ENCODE data around the gene MYH15.
"Not testable (repeated sequence)": the region's sequence is repeated elsewhere in the genome, so short reads cannot be mapped to it uniquely, and the experiment has no call there.

MYH15 gene

DNA sequence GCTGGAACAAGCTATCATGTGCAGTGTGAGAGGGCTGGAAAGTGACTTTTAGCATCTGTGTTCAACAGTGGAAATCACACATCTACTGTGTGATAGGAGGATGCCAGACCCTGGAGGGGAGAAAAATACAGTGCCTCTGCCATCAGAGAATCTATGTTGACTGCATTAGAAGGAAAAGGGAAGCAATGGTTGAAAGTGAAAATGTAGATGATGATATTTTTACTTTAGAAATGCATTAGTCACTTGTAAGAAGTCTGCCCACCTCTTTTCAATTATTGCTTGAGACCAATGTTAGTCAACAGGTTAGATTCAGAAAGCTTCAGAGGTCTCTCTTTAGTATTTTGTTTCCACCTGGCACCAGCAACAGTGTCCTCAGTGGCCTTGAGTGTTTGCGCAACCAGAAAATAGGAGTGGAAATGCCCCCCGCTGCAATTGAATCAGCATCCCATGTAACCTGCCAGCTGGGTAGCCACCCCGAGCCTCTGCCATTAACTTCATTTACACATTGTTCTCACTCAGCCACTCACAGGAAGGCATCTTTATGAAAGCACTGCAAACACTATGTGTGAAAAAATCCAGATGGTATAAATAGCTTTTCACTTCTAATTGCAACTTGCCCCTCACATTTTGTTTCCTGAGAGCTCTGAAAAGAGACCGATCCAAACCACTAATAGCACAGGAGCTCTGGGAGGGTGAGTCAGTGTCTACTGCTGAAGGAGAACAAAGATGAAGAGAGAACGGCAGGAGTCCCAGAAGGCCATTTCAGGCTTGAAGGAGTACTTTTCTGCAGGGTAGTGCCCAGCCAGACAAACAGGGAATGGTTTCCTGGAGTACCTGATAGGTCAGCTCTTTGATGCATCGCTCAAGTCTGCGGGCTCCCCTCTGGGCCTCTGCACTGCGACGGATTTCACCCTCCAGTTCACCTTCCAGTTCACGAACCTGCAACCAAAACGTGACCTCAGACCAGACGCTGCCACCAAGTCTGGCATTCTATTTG is 122.0 kb downstream of the MYH15 start:
- Histone ChIP-seq H3K9ac (ENCODE audit: low read length) (no peak overlapping the region), H3K27me3 (ENCODE audit: control insufficient read depth, insufficient read depth, low read length) (no peaks in the 10 kb centered on the region), H3K4me3 (ENCODE audit: low read length) (no peak overlapping the region), H3K4me1 (ENCODE audit: control insufficient read depth, insufficient read depth, low read length) (no peaks in the 10 kb centered on the region), H3K27ac (ENCODE audit: low read depth, low read length) (no peak overlapping the region), H3K36me3 (ENCODE audit: control insufficient read depth, insufficient read depth, low read length) (no peaks in the 10 kb centered on the region)

DNA sequence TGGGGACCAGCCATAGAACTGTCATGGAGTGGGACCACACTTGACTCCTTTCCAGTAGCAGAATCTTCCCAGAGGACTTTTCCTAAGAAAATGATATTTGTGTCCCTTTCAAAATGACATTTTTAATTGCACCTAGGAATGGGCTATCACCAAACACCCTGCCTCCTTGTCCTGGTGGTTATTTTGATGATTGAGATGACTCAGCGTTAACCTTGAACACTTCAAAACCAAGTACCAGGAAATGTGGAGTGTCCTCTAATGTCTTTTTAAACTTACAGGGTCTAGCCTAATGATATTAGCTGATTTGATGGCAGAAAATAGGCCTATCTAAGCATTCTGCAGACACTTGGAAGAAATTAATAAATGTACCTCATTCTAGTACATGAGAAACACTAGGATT is 123.3 kb downstream of the MYH15 start:
- H3K27me3 ChIP-seq (ENCODE audit: control insufficient read depth, insufficient read depth, low read length): no peaks in the 10 kb centered on the region
- H3K4me1 ChIP-seq (ENCODE audit: control insufficient read depth, insufficient read depth, low read length): no peaks in the 10 kb centered on the region
- no peaks in the 10 kb centered on the region for H3K36me3 ChIP-seq (ENCODE audit: control insufficient read depth, insufficient read depth, low read length)
- H3K4me3 ChIP-seq (ENCODE audit: low read length): no peak overlapping the region
- H3K9ac ChIP-seq (ENCODE audit: low read length): no peak overlapping the region
- no peak overlapping the region for H3K27ac ChIP-seq (ENCODE audit: low read depth, low read length)

DNA sequence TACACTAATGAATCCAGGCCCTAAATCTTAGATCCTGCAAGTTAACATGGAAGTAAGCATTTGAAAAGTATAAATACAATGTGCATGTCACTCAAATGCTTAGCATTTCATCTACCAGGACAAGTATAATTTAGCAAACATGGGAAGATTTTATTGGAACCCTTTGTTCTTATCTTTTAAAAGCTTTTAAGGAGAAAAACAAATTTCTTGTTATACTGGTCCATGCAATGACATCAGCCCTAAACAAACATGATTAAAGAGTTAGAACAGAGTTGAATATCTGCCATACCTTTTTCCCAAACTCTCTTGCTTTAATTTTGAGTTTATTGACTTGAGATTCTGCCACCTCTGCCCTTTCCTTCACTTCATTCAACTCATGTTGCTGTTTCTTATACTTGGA is 127.1 kb downstream of the MYH15 start:
- H3K9ac ChIP-seq (ENCODE audit: low read length): no peak overlapping the region
- no peaks in the 10 kb centered on the region for H3K27me3 ChIP-seq (ENCODE audit: control insufficient read depth, insufficient read depth, low read length)
- no peak overlapping the region for H3K4me3 ChIP-seq (ENCODE audit: low read length)
- no peaks in the 10 kb centered on the region for H3K36me3 ChIP-seq (ENCODE audit: control insufficient read depth, insufficient read depth, low read length)
- no peak overlapping the region for H3K27ac ChIP-seq (ENCODE audit: low read depth, low read length)
- no peaks in the 10 kb centered on the region for H3K4me1 ChIP-seq (ENCODE audit: control insufficient read depth, insufficient read depth, low read length)

DNA sequence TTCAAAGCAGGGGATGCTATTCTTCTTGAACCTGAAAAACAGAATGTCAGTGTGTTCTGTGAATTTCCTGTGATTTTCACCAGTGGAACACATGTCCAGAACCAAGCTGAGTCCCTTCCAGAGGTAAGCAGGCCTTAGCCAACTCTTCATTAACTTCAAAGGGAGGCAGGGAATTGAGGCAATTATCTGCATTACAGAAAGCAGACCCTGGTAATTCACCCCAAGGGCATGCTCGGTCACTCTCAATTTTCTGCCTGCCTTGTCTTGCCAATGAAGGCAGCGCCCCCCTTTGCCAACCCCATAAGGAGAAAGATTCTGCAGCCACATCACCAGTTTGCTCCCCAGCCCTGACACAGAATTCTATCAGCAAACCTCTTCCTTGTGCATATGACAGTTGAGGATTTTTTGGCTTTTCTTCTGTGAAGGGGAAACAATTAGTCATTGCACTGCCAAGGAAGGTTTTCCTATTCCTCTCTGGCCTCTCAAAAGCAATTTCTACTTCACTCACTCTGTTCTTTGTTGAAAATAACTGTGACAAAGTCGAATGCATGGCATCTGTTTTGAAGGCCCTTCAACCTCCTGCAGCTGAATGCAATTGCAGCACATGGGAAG is 128.8 kb downstream of the MYH15 start:
- Histone ChIP-seq H3K9ac (ENCODE audit: low read length) (no peak overlapping the region), H3K27me3 (ENCODE audit: control insufficient read depth, insufficient read depth, low read length) (no peaks in the 10 kb centered on the region), H3K36me3 (ENCODE audit: control insufficient read depth, insufficient read depth, low read length) (no peaks in the 10 kb centered on the region), H3K4me1 (ENCODE audit: control insufficient read depth, insufficient read depth, low read length) (no peaks in the 10 kb centered on the region), H3K4me3 (ENCODE audit: low read length) (no peak overlapping the region), H3K27ac (ENCODE audit: low read depth, low read length) (no peak overlapping the region)

DNA sequence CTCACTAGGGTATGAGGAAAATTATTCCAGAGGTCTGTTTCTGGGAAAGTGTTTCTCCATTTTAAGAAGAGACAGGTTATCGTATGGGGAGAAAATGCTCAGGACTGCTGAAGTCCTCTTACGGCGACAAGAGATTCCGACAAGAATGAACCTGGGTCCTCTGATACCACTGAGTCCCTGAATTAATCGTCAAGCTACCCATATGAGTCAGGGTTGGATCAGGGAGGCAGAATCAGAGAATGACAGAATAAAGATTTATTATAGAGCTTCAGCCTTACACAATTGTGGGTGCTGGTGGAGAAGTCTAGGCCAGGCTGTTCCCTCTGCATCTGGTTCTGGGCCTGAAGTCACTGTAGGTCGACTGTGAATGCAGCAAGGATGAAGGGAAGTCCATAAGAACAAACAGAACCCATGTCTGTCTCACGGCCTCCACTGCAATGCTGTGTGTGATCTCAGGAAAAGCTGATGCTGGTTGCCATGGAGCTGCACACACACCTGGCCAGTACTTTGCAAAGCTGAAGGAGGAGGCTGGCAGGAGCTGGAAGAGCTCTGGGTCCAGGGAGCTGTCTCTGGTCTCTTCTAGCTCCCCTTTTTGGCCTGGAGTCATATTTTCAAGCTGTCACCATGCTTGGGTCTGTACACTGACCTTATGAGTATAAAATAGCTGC is 130.1 kb downstream of the MYH15 start:
- Histone ChIP-seq H3K4me3 (ENCODE audit: low read length) (no peak overlapping the region), H3K36me3 (ENCODE audit: control insufficient read depth, insufficient read depth, low read length) (no peaks in the 10 kb centered on the region), H3K27ac (ENCODE audit: low read depth, low read length) (no peak overlapping the region), H3K27me3 (ENCODE audit: control insufficient read depth, insufficient read depth, low read length) (no peaks in the 10 kb centered on the region), H3K9ac (ENCODE audit: low read length) (no peak overlapping the region), H3K4me1 (ENCODE audit: control insufficient read depth, insufficient read depth, low read length) (no peaks in the 10 kb centered on the region)

DNA sequence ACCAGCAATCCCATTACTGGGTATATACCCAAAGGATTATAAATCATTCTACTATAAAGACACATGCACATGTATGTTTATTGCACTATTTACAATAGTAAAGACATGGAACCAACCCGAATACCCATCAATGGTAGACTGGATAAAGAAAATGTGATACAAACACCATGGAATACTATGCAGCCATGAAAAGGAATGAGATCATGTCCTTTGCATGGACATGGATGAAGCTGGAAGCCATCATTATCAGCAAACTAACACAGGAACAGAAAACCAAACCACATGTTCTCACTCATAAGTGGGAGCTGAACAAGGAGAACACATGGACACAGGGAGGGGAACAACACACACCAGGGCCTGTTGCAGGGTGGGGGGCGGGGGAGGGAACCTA is 131.4 kb downstream of the MYH15 start:
- H3K27me3 ChIP-seq (ENCODE audit: control insufficient read depth, insufficient read depth, low read length); H3K4me1 ChIP-seq (ENCODE audit: control insufficient read depth, insufficient read depth, low read length); H3K36me3 ChIP-seq (ENCODE audit: control insufficient read depth, insufficient read depth, low read length); H3K4me3 ChIP-seq (ENCODE audit: low read length); H3K9ac ChIP-seq (ENCODE audit: low read length); H3K27ac ChIP-seq (ENCODE audit: low read depth, low read length): not testable (repeated sequence)

DNA sequence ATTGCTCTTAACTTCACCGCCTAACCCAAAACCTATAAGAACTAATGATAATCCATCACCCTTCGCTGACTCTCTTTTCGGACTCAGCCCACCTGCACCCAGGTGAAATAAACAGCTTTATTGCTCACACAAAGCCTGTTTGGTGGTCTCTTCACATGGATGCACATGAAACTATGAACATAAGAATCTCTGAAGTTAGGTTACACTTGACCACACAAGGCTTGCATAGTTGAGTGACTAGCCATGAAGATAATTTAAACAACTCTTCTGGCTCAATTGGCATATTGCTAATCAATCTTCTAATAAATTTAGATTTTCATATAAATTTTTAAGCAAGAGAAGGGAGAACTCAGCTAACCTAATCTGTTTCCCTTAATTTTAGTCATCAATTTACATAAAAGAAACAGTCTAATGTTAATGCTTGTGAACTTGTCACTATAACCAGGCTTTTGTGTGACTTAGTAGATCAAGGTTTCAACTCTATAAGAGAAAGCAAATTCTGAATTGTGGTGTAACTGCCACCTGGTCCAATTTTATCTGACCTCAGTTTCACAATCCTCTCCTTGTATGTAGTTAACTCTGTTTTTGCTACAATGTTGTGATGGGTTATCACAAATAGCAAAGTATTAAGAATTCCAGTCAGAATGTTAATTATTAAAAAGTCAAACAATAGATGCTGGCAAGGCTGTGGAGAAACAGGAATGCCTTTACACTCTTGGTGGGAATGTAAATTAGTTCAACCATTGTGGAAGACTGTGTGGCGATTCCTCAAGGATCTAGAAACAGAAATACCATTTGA is 132.0 kb downstream of the MYH15 start:
- H3K9ac ChIP-seq (ENCODE audit: low read length): no peak overlapping the region
- no peaks in the 10 kb centered on the region for H3K27me3 ChIP-seq (ENCODE audit: control insufficient read depth, insufficient read depth, low read length)
- no peak overlapping the region for H3K4me3 ChIP-seq (ENCODE audit: low read length)
- H3K27ac ChIP-seq (ENCODE audit: low read depth, low read length): no peak overlapping the region
- H3K36me3 ChIP-seq (ENCODE audit: control insufficient read depth, insufficient read depth, low read length): no peaks in the 10 kb centered on the region
- H3K4me1 ChIP-seq (ENCODE audit: control insufficient read depth, insufficient read depth, low read length): no peaks in the 10 kb centered on the region

DNA sequence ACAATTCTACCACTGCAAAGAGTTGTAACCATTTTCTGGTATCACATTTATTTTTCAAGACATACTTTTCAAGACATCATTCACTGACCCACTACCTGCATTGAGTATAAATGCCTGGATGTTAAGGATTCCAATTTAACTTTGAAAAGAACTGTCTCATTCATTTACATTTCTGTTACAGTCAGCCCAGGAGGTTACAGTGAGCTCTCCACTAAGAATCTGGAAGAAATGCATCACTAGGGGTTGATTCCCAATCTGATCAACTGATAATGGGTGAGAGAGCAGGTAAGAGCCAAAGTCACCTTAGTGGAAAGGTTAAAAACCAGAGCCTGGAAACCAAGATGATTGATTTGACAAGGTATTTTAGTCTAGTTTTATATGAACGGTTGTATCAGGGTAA is 133.0 kb downstream of the MYH15 start:
- no peaks in the 10 kb centered on the region for H3K36me3 ChIP-seq (ENCODE audit: control insufficient read depth, insufficient read depth, low read length)
- H3K4me1 ChIP-seq (ENCODE audit: control insufficient read depth, insufficient read depth, low read length): no peaks in the 10 kb centered on the region
- H3K27me3 ChIP-seq (ENCODE audit: control insufficient read depth, insufficient read depth, low read length): no peaks in the 10 kb centered on the region
- no peak overlapping the region for H3K27ac ChIP-seq (ENCODE audit: low read depth, low read length)
- no peak overlapping the region for H3K9ac ChIP-seq (ENCODE audit: low read length)
- H3K4me3 ChIP-seq (ENCODE audit: low read length): no peak overlapping the region

DNA sequence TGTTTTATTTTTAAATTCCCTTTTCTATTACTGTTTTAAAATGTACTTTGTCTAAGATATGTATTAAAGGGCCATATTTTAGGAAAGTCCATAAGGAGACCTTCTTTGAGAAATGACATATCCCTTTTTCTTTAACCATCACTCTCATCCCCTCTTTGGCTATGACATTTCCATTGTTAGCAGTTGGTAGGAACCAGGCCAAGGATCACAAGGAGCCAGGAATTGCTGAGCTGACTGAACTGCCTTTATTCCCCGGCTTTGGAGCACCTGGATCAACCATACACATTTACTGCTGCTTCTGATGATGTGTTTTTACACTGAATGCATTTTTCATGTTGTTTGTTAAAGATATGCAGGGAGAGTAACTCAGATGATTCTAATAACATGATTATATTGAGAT is 134.4 kb downstream of the MYH15 start:
- Histone ChIP-seq H3K4me1 (ENCODE audit: control insufficient read depth, insufficient read depth, low read length) (no peaks in the 10 kb centered on the region), H3K36me3 (ENCODE audit: control insufficient read depth, insufficient read depth, low read length) (no peaks in the 10 kb centered on the region), H3K27ac (ENCODE audit: low read depth, low read length) (no peak overlapping the region), H3K9ac (ENCODE audit: low read length) (no peak overlapping the region), H3K4me3 (ENCODE audit: low read length) (no peak overlapping the region), H3K27me3 (ENCODE audit: control insufficient read depth, insufficient read depth, low read length) (no peaks in the 10 kb centered on the region)

DNA sequence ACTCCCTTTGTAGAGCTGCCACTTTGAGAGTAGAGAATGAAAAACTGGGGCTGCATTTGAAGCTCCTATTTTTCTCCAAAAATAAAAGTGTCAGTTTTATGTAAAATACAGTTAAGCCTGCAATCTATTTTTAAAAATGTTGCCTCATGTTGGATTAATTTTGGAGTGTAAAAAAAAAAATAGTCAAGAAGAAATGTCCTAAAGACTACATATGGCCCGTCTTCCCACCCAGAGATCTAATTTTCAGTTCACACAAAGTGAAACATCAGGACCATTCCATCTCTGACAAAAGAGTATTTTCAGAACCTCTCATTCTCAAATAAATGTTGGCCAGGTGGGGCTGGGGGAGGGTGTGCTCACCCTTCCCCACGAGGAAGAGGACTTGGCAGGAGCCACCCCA is 151.4 kb downstream of the MYH15 start:
- no peak overlapping the region for H3K27ac ChIP-seq (ENCODE audit: low read depth, low read length)
- H3K4me3 ChIP-seq (ENCODE audit: low read length): no peak overlapping the region
- no peaks in the 10 kb centered on the region for H3K27me3 ChIP-seq (ENCODE audit: control insufficient read depth, insufficient read depth, low read length)
- H3K9ac ChIP-seq (ENCODE audit: low read length): no peak overlapping the region
- H3K36me3 ChIP-seq (ENCODE audit: control insufficient read depth, insufficient read depth, low read length): no peaks in the 10 kb centered on the region
- no peaks in the 10 kb centered on the region for H3K4me1 ChIP-seq (ENCODE audit: control insufficient read depth, insufficient read depth, low read length)

DNA sequence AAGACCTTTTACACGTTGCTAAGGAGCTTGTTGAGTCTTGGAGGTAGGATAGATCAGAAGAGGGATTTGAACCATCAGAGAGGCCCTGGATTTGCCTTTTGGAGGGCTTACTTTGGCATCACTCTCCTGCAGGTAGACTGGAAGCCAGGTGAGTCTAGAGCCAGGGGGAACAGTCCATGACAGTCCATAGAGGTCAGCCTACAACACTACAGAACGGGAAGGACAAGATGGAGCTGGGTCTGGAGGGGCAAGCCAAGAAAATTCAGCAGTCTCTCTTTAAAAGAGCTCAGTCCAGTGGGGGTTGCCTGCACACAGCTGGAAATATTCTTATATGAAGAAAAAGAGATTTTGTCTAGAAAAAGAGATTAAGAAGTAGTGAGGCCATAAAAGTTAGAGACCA is 153.4 kb downstream of the MYH15 start:
- no peak overlapping the region for H3K27ac ChIP-seq (ENCODE audit: low read depth, low read length)
- H3K4me1 ChIP-seq (ENCODE audit: control insufficient read depth, insufficient read depth, low read length): no peaks in the 10 kb centered on the region
- H3K27me3 ChIP-seq (ENCODE audit: control insufficient read depth, insufficient read depth, low read length): no peaks in the 10 kb centered on the region
- H3K36me3 ChIP-seq (ENCODE audit: control insufficient read depth, insufficient read depth, low read length): no peaks in the 10 kb centered on the region
- no peak overlapping the region for H3K9ac ChIP-seq (ENCODE audit: low read length)
- no peak overlapping the region for H3K4me3 ChIP-seq (ENCODE audit: low read length)

DNA sequence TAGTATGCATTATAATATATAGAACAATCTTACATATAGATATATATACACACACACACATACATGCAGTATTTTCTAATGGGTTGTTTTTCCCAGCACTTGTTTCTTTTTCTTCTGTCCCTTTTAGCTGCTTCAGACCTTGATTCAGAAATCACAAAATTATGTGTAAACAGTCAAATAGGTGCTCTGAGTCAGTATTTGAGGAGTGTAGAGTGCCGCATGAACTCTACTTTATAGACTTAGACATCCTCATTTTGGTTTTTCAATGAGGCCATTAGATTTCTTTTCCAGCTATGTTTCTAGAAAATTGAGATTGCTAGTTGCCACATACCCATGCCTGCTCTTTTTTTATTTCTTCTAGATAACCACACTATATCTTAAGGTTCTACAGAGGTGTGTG is 155.8 kb downstream of the MYH15 start:
- Histone ChIP-seq H3K4me1 (ENCODE audit: control insufficient read depth, insufficient read depth, low read length) (no peaks in the 10 kb centered on the region), H3K27me3 (ENCODE audit: control insufficient read depth, insufficient read depth, low read length) (no peaks in the 10 kb centered on the region), H3K4me3 (ENCODE audit: low read length) (no peak overlapping the region), H3K36me3 (ENCODE audit: control insufficient read depth, insufficient read depth, low read length) (no peaks in the 10 kb centered on the region), H3K27ac (ENCODE audit: low read depth, low read length) (no peak overlapping the region), H3K9ac (ENCODE audit: low read length) (no peak overlapping the region)

All from rectal smooth muscle tissue (tissue), 1 donor.